GM10266 (cell line): ENCODE measurements around the gene SYNE1.
"Not testable (repeated sequence)": the region's sequence is repeated elsewhere in the genome, so short reads cannot be mapped to it uniquely, and the experiment has no call there.

Experiments used
- DNase-seq: peaks from one replicate; pipeline ENCODE4 v3.0.0; 2012; ENCODE audit errors: extremely low spot score
- TF ChIP-seq, protein P1 (sequence below): IDR thresholded peaks from 2 replicates; pipeline ENCODE4 v1.5.1; 2012; ENCODE audit warnings: mild to moderate bottlenecking, low read depth; ENCODE audit not compliant: control insufficient read depth, insufficient read depth; ENCODE audit errors: missing control alignments

Gene SYNE1, protein sequence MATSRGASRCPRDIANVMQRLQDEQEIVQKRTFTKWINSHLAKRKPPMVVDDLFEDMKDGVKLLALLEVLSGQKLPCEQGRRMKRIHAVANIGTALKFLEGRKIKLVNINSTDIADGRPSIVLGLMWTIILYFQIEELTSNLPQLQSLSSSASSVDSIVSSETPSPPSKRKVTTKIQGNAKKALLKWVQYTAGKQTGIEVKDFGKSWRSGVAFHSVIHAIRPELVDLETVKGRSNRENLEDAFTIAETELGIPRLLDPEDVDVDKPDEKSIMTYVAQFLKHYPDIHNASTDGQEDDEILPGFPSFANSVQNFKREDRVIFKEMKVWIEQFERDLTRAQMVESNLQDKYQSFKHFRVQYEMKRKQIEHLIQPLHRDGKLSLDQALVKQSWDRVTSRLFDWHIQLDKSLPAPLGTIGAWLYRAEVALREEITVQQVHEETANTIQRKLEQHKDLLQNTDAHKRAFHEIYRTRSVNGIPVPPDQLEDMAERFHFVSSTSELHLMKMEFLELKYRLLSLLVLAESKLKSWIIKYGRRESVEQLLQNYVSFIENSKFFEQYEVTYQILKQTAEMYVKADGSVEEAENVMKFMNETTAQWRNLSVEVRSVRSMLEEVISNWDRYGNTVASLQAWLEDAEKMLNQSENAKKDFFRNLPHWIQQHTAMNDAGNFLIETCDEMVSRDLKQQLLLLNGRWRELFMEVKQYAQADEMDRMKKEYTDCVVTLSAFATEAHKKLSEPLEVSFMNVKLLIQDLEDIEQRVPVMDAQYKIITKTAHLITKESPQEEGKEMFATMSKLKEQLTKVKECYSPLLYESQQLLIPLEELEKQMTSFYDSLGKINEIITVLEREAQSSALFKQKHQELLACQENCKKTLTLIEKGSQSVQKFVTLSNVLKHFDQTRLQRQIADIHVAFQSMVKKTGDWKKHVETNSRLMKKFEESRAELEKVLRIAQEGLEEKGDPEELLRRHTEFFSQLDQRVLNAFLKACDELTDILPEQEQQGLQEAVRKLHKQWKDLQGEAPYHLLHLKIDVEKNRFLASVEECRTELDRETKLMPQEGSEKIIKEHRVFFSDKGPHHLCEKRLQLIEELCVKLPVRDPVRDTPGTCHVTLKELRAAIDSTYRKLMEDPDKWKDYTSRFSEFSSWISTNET (N-terminal part only)

DNA sequence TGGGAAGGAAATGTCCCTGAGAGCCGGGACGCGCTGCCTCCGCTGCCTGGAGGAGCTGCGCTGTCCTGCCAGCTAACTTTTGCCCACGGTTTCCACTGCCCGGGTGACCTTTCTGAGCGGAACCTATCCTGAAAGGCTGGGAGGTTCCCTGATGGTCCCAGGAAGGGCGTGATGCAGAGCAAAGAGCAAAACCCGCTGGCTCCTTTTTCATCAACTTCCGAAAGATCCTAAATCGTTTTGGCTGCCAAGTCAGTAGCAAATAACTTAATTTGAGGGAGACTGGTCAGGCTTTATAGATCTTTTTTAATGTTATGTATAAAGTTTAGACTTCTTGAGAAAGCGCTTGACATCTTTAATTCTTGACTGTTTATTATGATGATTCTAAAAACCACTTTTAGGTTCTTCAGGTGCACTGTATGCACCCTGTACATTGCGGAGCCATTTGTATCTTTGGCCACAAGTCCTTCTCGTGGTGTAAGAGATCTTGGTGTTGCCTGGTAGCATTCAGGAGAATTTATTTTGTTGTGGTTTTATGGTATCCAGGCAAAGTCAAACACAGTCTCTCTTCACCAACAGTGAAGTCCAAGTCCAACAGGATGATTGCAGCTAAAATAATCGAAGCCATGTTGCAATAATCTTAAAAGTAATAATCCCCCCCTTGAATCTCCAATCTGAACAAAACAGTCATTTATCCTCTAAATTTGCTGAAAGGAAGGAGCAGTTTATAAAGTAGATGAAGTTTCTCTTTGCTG, at the start of gene SYNE1:
TSS of gene SYNE1 (minus strand) at position 67 of the 752 bp plus-strand sequence. CDS start 9,031 bp downstream, outside the sequence.
- TF ChIP-seq, protein P1, sequence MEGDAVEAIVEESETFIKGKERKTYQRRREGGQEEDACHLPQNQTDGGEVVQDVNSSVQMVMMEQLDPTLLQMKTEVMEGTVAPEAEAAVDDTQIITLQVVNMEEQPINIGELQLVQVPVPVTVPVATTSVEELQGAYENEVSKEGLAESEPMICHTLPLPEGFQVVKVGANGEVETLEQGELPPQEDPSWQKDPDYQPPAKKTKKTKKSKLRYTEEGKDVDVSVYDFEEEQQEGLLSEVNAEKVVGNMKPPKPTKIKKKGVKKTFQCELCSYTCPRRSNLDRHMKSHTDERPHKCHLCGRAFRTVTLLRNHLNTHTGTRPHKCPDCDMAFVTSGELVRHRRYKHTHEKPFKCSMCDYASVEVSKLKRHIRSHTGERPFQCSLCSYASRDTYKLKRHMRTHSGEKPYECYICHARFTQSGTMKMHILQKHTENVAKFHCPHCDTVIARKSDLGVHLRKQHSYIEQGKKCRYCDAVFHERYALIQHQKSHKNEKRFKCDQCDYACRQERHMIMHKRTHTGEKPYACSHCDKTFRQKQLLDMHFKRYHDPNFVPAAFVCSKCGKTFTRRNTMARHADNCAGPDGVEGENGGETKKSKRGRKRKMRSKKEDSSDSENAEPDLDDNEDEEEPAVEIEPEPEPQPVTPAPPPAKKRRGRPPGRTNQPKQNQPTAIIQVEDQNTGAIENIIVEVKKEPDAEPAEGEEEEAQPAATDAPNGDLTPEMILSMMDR = no peak
- no peak for DNase-seq

DNA sequence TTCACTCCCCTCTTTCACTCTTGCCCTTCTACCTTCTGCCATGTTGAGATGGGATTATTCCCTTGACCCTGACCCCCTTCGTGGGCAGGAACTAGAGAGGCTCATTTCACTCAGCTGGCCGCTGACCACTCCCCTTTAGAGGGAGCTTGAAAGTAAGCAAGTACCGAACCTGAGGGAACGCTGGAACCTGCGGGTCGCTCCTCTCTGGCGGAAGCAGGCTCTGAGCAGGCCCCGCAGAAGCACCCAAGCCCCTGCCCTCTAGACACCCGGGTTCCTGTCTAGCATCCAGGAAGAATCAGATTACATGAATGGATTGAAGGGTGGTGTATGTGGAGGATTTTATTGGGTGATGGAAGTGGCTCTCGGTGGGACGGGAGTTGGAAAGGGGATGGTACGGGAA, 48.7 kb upstream of the SYNE1 start:
- DNase-seq = no peak
- TF ChIP-seq, protein P1 = no peak

DNA sequence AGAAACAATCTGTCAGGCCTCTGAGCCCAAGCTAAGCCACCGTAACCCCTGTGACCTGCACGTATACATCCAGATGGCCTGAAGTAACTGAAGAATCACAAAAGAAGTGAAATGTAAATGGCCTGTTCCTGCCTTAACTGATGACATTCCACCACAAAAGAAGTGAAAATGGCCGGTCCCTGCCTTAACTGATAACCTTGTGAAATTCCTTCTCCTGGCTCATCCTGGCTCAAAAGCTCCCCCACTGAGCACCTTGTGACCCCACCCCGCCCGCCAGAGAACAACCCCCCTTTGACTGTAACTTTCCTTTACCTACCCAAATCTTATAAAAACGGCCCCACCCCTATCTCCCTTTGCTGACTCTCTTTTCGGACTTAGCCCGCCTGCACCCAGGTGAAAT, 45.8 kb upstream of the SYNE1 start:
- not testable (repeated sequence) for DNase-seq

DNA sequence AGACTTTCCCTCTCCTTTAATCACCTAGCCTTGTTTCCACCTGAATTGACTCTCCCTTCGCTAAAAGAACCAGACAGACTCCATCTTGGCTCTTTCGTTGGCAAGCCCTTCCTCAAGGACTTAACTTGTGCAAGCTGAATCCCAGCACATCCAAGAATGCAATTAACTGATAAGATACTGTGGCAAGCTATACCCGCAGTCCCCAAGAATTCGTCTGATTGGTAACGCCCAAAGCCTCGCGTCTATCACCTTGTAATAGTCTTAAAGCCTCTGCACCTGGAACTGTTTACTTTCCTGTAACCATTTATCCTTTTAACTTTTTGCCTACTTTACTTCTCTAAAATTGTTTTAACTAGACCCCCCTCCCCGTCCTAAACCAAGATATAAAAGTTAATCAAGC, 45.0 kb upstream of the SYNE1 start:
- TF ChIP-seq, protein P1 = no peak
- no peak for DNase-seq

DNA sequence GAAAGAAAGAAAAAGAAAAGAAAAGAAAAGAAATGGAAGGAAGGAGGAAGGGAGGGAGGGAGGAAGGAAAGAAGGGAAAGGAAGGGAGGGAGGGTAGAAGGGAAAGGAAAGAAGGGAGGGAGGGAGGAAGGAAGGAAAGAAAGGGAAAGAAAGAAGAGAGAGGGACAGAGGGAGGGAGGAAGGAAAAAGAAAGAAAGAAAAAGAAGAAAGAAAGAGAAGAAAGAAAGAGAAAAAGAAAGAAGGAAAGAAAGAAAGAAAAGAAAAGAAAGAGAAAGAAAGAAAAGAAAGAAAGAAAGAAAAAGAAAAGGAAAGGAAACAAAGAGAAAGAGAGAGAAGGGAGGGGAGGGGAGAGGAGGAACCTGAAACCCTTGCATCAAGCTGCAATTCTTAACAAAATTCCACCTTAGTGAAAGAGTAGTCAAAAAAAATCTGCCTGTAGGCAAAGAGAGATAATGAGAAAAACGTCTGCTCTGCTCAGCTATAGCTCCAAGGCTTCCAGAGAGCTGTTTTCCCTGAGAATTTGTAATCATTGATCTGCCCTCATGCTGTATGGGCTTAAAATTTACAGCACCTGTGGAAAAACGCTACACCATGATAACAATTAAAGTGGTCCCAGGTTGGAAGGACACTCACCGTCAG, 43.8 kb upstream of the SYNE1 start:
- DNase-seq = no peak
- TF ChIP-seq, protein P1 = no peak

DNA sequence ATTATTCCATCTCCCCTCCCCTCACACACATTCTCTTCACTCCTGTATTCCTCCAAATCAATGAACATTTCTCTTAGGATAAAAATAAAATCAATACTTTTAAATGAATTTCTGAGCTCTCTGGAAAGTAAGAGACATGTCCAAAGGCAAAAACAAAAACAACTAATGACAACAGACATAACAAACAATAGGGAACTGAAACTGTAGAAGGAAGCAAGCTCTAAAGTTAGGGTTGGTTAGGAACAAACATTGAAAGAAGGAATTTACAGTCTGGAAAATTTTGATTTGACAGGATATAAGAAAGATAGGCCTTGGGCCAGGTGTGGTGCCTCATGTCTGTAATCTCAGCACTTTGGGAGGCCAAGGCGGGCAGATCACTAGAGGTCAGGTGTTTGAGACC, 43.0 kb upstream of the SYNE1 start:
- no peak for DNase-seq
- TF ChIP-seq, protein P1 = no peak
